Measurements from ENCODE around the gene KBTBD12.

The KBTBD12 gene

DNA sequence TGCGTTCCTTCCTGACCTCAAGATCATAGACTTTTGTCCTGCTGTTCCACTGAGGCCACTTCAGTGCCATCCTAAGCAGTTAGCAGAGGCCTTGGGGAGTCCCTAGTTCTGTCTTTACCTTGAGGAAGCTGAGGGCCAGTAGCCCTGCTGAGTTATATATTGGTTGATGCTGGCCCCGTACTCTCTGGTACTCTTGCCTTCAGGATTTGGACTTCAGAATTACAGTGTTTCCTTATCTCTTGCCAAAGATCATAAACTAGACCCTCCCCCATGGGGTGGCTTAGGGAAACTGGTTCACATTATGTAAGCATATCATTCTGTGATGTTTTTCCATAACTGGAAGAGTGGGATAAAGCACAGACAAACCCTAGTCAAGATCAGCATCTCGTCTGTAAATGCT, 33.2 kb downstream of the KBTBD12 start:
- no peak for TF ChIP-seq L3MBTL2 (conservative IDR thresholded peaks at IDR 0.05)
- no peak for TF ChIP-seq LEF1 (IDR thresholded peaks at IDR 0.05; ENCODE audit: borderline replicate concordance)
- TF ChIP-seq SP1 (IDR thresholded peaks at IDR 0.05) = no peak
- TF ChIP-seq HDGF (IDR thresholded peaks at IDR 0.05; ENCODE audit: borderline replicate concordance) = no peak
- TF ChIP-seq FOXM1 (IDR thresholded peaks at IDR 0.05; ENCODE audit: borderline replicate concordance) = no peak
- no peak for TF ChIP-seq ARNT (IDR thresholded peaks at IDR 0.05)
- TF ChIP-seq, protein P1, sequence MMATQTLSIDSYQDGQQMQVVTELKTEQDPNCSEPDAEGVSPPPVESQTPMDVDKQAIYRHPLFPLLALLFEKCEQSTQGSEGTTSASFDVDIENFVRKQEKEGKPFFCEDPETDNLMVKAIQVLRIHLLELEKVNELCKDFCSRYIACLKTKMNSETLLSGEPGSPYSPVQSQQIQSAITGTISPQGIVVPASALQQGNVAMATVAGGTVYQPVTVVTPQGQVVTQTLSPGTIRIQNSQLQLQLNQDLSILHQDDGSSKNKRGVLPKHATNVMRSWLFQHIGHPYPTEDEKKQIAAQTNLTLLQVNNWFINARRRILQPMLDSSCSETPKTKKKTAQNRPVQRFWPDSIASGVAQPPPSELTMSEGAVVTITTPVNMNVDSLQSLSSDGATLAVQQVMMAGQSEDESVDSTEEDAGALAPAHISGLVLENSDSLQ (IDR thresholded peaks at IDR 0.05) = no peak
- no peak for TF ChIP-seq NFRKB (IDR thresholded peaks at IDR 0.05)
- TF ChIP-seq TARDBP (IDR thresholded peaks at IDR 0.05) = no peak
- no peak for TF ChIP-seq CTBP1 (IDR thresholded peaks at IDR 0.05; ENCODE audit: borderline replicate concordance)
- no peak for TF ChIP-seq ELF4 (IDR thresholded peaks at IDR 0.05)
- no peak for TF ChIP-seq SUZ12 (IDR thresholded peaks at IDR 0.05)
- TF ChIP-seq FOXK2 (IDR thresholded peaks at IDR 0.05) = no peak
- no peak for TF ChIP-seq FOXA1 (IDR thresholded peaks at IDR 0.05)
- no peak for TF ChIP-seq BHLHE40 (IDR thresholded peaks at IDR 0.05; ENCODE audit: borderline replicate concordance)
- TF ChIP-seq ZNF384 (IDR thresholded peaks at IDR 0.05) = no peak
- no peak for DNase-seq (ENCODE audit: extremely low spot score)
- POLR2A ChIA-PET = no interaction called here
- CTCF ChIA-PET = interaction anchor here (0.9 kb wide), 1 partner anchor 296 kb away, joined by 3 read pairs; no protein-coding TSS in a partner anchor

DNA sequence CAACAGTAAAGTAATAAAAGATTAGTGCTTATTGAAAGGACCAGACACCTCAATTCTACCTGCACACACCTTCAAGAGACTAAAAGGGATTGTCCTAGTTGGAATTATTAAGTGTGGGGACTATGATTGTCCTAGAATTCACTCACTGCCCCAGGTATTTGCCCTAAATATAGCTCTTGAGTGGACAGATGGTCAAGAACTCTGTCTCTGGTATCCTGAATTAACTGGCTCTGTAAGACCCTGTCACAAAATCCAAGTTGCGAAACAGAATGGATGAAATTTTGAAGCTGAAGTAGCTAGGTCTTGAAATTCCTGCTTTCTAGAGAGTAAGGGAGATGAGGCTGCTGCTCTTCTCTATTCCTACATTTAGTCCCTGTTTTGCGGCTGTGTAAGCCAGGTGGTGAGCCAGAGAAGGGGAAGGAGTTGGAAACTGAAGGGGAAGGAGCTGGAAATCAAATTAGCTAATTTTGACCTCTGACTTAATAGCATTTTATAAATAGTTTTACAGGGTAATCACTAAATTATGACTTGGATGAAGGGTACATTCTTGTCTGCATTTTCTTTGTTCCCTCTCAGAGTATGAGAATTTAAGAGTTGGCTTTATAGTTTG, 34.5 kb downstream of the KBTBD12 start:
- no peak for DNase-seq (ENCODE audit: extremely low spot score)
- TF ChIP-seq ZNF384 (IDR thresholded peaks at IDR 0.05) (no peak), ARNT (IDR thresholded peaks at IDR 0.05) (no peak), FOXM1 (IDR thresholded peaks at IDR 0.05; ENCODE audit: borderline replicate concordance) (no peak), NFRKB (IDR thresholded peaks at IDR 0.05) (no peak), LEF1 (IDR thresholded peaks at IDR 0.05; ENCODE audit: borderline replicate concordance) (no peak), CTBP1 (IDR thresholded peaks at IDR 0.05; ENCODE audit: borderline replicate concordance) (no peak)
- POLR2A ChIA-PET = no interaction called here
- CTCF ChIA-PET = no interaction called here

DNA sequence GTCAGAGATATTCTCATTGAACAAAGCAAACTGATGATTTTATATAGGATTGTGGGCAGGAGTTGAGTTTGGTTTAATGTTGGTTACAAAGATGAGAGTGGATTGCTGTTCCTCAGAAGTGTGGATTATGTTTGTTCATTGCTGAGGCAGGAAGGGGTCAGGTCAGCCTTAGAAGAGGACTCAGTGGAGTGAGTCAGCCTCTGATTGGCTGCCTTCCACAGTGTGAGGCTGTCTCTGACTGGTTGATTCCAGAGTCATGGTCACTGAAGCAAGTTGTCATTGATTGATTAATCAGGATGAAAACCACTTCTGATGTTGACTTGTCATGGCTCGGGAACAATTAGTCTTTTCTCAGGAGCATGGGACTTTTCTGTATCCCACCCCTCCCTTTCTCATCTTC, 36.2 kb downstream of the KBTBD12 start:
- no peak for TF ChIP-seq FOXM1 (IDR thresholded peaks at IDR 0.05; ENCODE audit: borderline replicate concordance)
- TF ChIP-seq SP1 (IDR thresholded peaks at IDR 0.05) = no peak
- TF ChIP-seq ARNT (IDR thresholded peaks at IDR 0.05) = no peak
- TF ChIP-seq SUZ12 (IDR thresholded peaks at IDR 0.05) = no peak
- TF ChIP-seq ZNF384 (IDR thresholded peaks at IDR 0.05) = no peak
- no peak for TF ChIP-seq LEF1 (IDR thresholded peaks at IDR 0.05; ENCODE audit: borderline replicate concordance)
- TF ChIP-seq CTBP1 (IDR thresholded peaks at IDR 0.05; ENCODE audit: borderline replicate concordance) = no peak
- no peak for TF ChIP-seq ELF4 (IDR thresholded peaks at IDR 0.05)
- TF ChIP-seq NFRKB (IDR thresholded peaks at IDR 0.05) = no peak
- TF ChIP-seq BHLHE40 (IDR thresholded peaks at IDR 0.05; ENCODE audit: borderline replicate concordance) = no peak
- no peak for TF ChIP-seq HDGF (IDR thresholded peaks at IDR 0.05; ENCODE audit: borderline replicate concordance)
- no peak for TF ChIP-seq FOXA1 (IDR thresholded peaks at IDR 0.05)
- no peak for TF ChIP-seq FOXK2 (IDR thresholded peaks at IDR 0.05)
- TF ChIP-seq, protein P1 (IDR thresholded peaks at IDR 0.05) = no peak
- TF ChIP-seq L3MBTL2 (conservative IDR thresholded peaks at IDR 0.05) = no peak
- no peak for DNase-seq (ENCODE audit: extremely low spot score)
- ChIA-PET POLR2A (no interaction called here), CTCF (no interaction called here)

DNA sequence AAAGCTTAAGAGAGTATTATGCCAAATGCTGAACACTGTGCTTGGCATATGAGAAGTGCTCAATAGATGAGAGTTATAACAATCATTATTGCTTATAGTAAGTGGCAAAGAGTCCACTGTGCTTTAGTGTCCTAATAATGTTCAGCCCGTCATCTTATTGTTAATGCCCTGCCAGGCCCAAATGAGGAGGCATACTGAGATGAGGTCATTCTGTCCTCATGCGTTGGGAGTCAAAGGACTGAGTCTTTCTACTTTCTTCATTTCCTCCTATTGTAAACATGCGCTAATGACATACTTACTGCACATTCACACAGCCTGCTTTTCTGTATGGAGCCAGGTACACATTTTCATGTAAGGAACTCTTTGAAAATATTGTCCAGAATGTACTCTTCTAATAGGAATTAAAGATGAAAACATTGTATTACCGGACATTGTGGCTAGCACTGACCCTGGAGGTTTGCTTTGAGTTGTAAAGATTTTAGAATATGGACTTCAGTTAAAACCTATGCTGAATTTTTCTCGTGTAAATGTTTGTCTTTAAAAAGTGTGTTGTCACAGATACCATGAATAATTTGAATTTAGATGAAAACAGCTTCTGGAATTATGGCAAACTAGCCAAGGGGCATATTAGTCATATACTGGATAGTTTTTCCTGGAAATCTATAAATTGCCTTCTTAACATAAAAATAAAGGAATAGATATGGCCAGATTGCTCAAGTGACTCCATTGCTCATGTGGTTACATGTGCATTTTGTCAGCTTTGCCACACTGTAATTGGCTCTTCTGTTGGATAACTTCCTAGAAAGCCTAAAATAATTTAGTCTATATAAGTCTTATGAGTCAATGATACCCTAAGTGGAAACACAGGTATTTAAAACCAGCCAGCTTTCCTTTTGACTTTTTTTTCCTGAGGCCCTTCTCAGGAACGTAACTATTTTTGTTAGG, 38.3 kb downstream of the KBTBD12 start:
- no peak for DNase-seq (ENCODE audit: extremely low spot score)
- ChIA-PET POLR2A (no interaction called here), CTCF (no interaction called here)

DNA sequence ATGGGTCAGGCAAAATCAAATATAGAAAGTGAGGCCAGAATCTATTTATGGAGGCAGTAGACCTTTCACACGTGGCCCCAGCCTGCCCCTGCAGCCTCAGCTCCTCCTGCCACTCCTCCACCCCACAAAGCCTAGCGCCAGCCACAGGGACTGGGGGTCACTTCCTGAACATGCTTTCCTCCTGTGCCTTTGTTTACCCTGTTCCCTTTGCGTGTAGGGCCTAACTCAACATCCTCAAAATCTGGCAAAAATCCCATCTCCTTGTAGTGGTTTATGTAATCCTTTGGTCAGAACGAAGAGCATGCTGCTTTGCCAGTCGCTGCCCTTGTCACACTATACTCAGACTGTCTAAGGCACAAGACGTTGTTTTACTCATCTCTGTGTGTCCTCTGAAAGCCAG, 39.6 kb downstream of the KBTBD12 start:
- DNase-seq (ENCODE audit: extremely low spot score) = no peak
- ChIA-PET POLR2A (no interaction called here), CTCF (no interaction called here)
- TF ChIP-seq NFRKB (IDR thresholded peaks at IDR 0.05) = no peak
- TF ChIP-seq FOXK2 (IDR thresholded peaks at IDR 0.05) = no peak
- no peak for TF ChIP-seq FOXM1 (IDR thresholded peaks at IDR 0.05; ENCODE audit: borderline replicate concordance)
- TF ChIP-seq ARNT (IDR thresholded peaks at IDR 0.05) = no peak
- TF ChIP-seq CTBP1 (IDR thresholded peaks at IDR 0.05; ENCODE audit: borderline replicate concordance) = no peak
- TF ChIP-seq LEF1 (IDR thresholded peaks at IDR 0.05; ENCODE audit: borderline replicate concordance) = no peak
- TF ChIP-seq, protein P1 (IDR thresholded peaks at IDR 0.05) = no peak
- TF ChIP-seq SP1 (IDR thresholded peaks at IDR 0.05) = no peak

More for the DNA sequence above, 38.3 kb downstream of the KBTBD12 start:
- TF ChIP-seq L3MBTL2 (conservative IDR thresholded peaks at IDR 0.05) (no peak), ARNT (IDR thresholded peaks at IDR 0.05) (no peak), LEF1 (IDR thresholded peaks at IDR 0.05; ENCODE audit: borderline replicate concordance) (no peak), ZNF384 (IDR thresholded peaks at IDR 0.05) (no peak), TARDBP (IDR thresholded peaks at IDR 0.05) (no peak), FOXK2 (IDR thresholded peaks at IDR 0.05) (no peak)

DNA sequence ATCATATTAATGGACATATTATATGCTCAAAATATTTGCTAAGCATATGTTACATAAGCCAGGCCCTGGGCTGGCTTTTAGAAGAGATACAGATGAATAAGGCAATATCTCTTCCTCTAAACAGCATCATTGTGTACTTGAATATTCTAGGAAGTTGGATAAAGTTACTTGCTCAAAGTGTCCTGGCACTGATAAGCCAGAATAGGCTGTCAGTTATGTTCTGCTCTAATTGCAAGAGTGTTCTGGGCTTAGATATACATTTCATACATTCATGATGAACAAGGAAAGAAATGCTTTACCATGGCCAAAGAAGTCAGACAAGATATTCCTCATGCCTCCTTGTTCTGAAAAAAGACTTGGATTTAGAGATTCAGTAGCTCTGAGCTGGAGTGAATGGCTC, 40.7 kb downstream of the KBTBD12 start:
- ChIA-PET CTCF (no interaction called here), POLR2A (no interaction called here)
- TF ChIP-seq ZNF384 (IDR thresholded peaks at IDR 0.05) (no peak), CTBP1 (IDR thresholded peaks at IDR 0.05; ENCODE audit: borderline replicate concordance) (no peak), FOXK2 (IDR thresholded peaks at IDR 0.05) (no peak), NFRKB (IDR thresholded peaks at IDR 0.05) (no peak), ELF4 (IDR thresholded peaks at IDR 0.05) (no peak), SP1 (IDR thresholded peaks at IDR 0.05) (no peak), SUZ12 (IDR thresholded peaks at IDR 0.05) (no peak), FOXM1 (IDR thresholded peaks at IDR 0.05; ENCODE audit: borderline replicate concordance) (no peak), LEF1 (IDR thresholded peaks at IDR 0.05; ENCODE audit: borderline replicate concordance) (no peak), ARNT (IDR thresholded peaks at IDR 0.05) (no peak), HDGF (IDR thresholded peaks at IDR 0.05; ENCODE audit: borderline replicate concordance) (no peak), L3MBTL2 (conservative IDR thresholded peaks at IDR 0.05) (no peak)
- TF ChIP-seq, protein P1 (IDR thresholded peaks at IDR 0.05) = no peak
- no peak for DNase-seq (ENCODE audit: extremely low spot score)
